HL-60 (cell line): Measurements from ENCODE around the gene IDH3G.

Experiments used
- DNase-seq, 2 experiments: peaks; one replicate each; pipeline ENCODE4 v3.0.0-alpha.2; 2010 to 2020; ENCODE audit warnings: low read depth in 1 of 2, low spot score in 1 of 2
- H3K27ac ChIP-seq: fragments of 250-450 bp; sonication (Bioruptor Pico); replicated peaks from 2 replicates; pipeline ENCODE4 v1.5.1; 2020; ENCODE audit warnings: mild to moderate bottlenecking, moderate library complexity
- H3K27me3 ChIP-seq: fragments of 250-450 bp; sonication (Bioruptor Pico); 2 replicates; pipeline ENCODE4 v1.5.1; 2021; ENCODE audit warnings: mild to moderate bottlenecking, moderate library complexity; ENCODE audit not compliant: insufficient read depth, poor library complexity, severe bottlenecking
- H3K4me3 ChIP-seq: replicated peaks from 2 replicates; pipeline ENCODE4 v1.5.1; 2011; ENCODE audit warnings: mild to moderate bottlenecking, control low read depth, low read length; ENCODE audit not compliant: insufficient read depth
- CTCF ChIP-seq: IDR thresholded peaks from one replicate; pipeline ENCODE4 v1.5.1; 2011; ENCODE audit warnings: low read length, control low read depth, inconsistent platforms; ENCODE audit not compliant: insufficient read depth
- GABPA ChIP-seq: IDR thresholded peaks from 2 replicates; pipeline ENCODE4 v1.6.1; 2012; ENCODE audit warnings: low read depth
- POLR2AphosphoS5 ChIP-seq: IDR thresholded peaks from 2 replicates; pipeline ENCODE4 v1.6.1; 2012; ENCODE audit warnings: low read depth
- REST ChIP-seq: IDR thresholded peaks from 2 replicates; pipeline ENCODE4 v1.6.1; 2012; ENCODE audit warnings: low read depth; ENCODE audit not compliant: insufficient replicate concordance
- SPI1 ChIP-seq: IDR thresholded peaks from 2 replicates; pipeline ENCODE4 v1.6.1; 2012; ENCODE audit warnings: low read depth, mild to moderate bottlenecking, borderline replicate concordance

IDH3G gene

GRCh38 chrX:153736071-153736820 lies 57.9 kb downstream of the IDH3G start:
- H3K27me3 ChIP-seq = no peaks in the 10 kb centered on the region
- H3K4me3 ChIP-seq = no peak overlapping the region
- DNase-seq = no peak
- no peak for TF ChIP-seq POLR2AphosphoS5
- no peak for TF ChIP-seq SPI1
- TF ChIP-seq CTCF = no peak
- TF ChIP-seq GABPA = no peak
- no peak for TF ChIP-seq REST
- no peak overlapping the region for H3K27ac ChIP-seq
